Measurements from ENCODE around the gene NTM.
"Not testable (repeated sequence)": the region's sequence is repeated elsewhere in the genome, so short reads cannot be mapped to it uniquely, and the experiment has no call there.

NTM gene

GRCh38 chr11:131675121-131675888 is 304.9 kb downstream of the NTM start:
- H3K27me3 ChIP-seq (ENCODE audit: control insufficient read depth, insufficient read depth, low read length), result no peaks in the 10 kb centered on the region

DNA sequence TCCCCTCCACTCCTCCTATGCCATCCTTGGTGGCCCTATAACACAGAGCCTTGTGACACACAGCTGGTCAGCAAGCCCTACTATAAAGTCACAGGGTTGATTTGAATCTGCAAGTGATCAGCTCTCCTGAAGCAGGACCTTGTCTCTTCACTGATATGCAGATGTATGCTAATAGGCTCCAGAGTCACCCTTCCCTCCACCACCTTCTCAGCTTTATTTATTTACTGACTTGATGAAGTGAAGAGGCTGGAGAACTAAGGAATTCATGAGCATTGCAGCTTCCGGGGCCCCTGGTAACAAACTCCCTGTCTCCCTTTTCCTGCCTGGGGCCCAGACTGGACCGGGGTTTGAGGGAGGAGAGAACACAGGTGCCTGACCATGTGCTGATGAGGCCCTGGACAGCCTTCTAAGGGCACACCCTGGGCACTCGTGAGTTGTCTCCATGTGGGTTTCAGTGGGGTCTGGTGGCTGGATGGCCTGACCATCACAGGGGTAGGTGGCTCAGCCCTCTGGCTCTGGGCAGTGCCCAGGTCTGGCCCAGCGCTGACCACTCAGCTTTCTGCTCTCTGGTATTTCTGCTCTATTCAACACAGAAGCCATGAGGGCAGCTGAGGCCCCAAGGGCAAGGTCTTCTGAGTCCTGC is 307.5 kb downstream of the NTM start:
- Histone ChIP-seq H3K27me3 (ENCODE audit: control insufficient read depth, insufficient read depth, low read length) (peaks cover 2% of the 10 kb centered on the region), H3K9ac (ENCODE audit: low read depth, low read length) (no peak overlapping the region)

More at GRCh38 chr11:131675121-131675888, 304.9 kb downstream of the NTM start:
- Histone ChIP-seq H3K9me3 (replicated peaks; ENCODE audit: low read length) (no peaks in the 10 kb centered on the region), H3K4me1 (ENCODE audit: control insufficient read depth, insufficient read depth, low read length) (peaks cover 19% of the 10 kb centered on the region), H3K4me2 (ENCODE audit: low read length) (no peak overlapping the region), H3K4me3 (ENCODE audit: low read length) (no peak overlapping the region), H3K9ac (ENCODE audit: low read depth, low read length) (no peak overlapping the region), H3K36me3 (ENCODE audit: insufficient read depth, low read length) (no peaks in the 10 kb centered on the region)

DNA sequence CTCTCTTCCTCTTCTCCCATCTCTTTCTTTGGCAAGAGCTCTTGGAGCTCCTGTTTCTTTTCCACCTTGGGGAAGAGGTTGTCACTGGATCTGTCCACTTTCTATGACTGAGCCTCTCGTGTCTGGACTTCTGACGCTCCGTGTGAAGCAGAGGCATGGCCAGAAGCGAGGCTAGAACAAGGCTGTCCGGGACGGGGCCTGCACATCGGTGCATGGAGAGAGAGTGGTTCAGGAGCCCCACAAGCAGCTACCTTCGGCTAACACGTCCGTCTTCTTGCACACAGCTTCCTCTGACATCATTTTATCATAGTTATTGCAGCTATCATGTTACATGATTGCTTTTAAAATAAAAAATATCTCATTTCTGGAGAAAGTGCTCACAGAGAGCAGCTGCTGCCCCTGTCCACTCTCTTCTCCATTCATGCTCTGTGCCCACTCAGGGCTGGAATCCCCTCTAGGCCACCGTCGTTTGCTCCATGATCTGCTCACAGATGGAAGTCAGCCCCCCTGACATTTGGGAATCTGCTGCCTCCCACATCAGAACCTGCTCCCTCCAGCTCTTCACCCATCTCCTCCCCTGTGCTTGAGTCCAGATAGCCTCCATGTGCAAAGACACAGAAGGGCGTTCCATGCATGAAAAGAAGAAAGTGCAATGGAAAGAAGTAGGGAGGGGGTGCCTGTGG is 308.4 kb downstream of the NTM start:
- peaks cover 19% of the 10 kb centered on the region for H3K4me1 ChIP-seq (ENCODE audit: control insufficient read depth, insufficient read depth, low read length)
- H3K27me3 ChIP-seq (ENCODE audit: control insufficient read depth, insufficient read depth, low read length), result peaks cover 11% of the 10 kb centered on the region

More for the DNA sequence above, 307.5 kb downstream of the NTM start:
- Histone ChIP-seq H3K9me3 (replicated peaks; ENCODE audit: low read length) (no peaks in the 10 kb centered on the region), H3K36me3 (ENCODE audit: insufficient read depth, low read length) (no peaks in the 10 kb centered on the region), H3K4me3 (ENCODE audit: low read length) (no peak overlapping the region), H3K4me2 (ENCODE audit: low read length) (no peak overlapping the region), H3K4me1 (ENCODE audit: control insufficient read depth, insufficient read depth, low read length) (peaks cover 19% of the 10 kb centered on the region)

GRCh38 chr11:131680448-131680847 is 310.0 kb downstream of the NTM start:
- H3K4me1 ChIP-seq (ENCODE audit: control insufficient read depth, insufficient read depth, low read length); H3K9ac ChIP-seq (ENCODE audit: low read depth, low read length); H3K36me3 ChIP-seq (ENCODE audit: insufficient read depth, low read length); H3K4me2 ChIP-seq (ENCODE audit: low read length); H3K9me3 ChIP-seq (replicated peaks; ENCODE audit: low read length); H3K4me3 ChIP-seq (ENCODE audit: low read length): not testable (repeated sequence)
- H3K27me3 ChIP-seq (ENCODE audit: control insufficient read depth, insufficient read depth, low read length), result peaks cover 16% of the 10 kb centered on the region

More for the DNA sequence above, 308.4 kb downstream of the NTM start:
- no peak overlapping the region for H3K4me2 ChIP-seq (ENCODE audit: low read length)
- no peaks in the 10 kb centered on the region for H3K36me3 ChIP-seq (ENCODE audit: insufficient read depth, low read length)
- H3K9ac ChIP-seq (ENCODE audit: low read depth, low read length), result no peak overlapping the region
- no peaks in the 10 kb centered on the region for H3K9me3 ChIP-seq (replicated peaks; ENCODE audit: low read length)
- H3K4me3 ChIP-seq (ENCODE audit: low read length), result no peak overlapping the region

DNA sequence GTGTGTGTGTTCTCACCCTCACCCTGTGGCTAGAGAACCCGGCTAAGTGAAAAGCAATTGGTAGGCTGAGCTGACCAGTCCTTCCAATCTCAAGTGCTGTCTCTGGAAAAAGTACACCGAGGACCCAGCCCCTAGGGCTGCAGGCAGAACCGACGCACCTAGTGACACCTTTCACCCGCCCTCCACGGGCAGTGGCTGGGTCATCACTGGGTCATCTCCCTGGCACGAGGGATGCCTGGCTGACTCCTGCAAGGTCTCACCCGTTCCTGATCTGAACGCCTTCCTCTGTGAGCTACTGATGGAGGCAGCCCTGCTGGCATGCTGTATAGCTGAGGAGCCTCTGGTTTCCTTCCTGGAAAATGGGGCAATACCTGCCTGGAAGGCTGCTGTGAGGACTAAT is 311.5 kb downstream of the NTM start:
- Histone ChIP-seq H3K4me1 (ENCODE audit: control insufficient read depth, insufficient read depth, low read length) (no peaks in the 10 kb centered on the region), H3K27me3 (ENCODE audit: control insufficient read depth, insufficient read depth, low read length) (peaks cover 16% of the 10 kb centered on the region), H3K4me3 (ENCODE audit: low read length) (no peak overlapping the region), H3K36me3 (ENCODE audit: insufficient read depth, low read length) (no peaks in the 10 kb centered on the region), H3K4me2 (ENCODE audit: low read length) (no peak overlapping the region), H3K9me3 (replicated peaks; ENCODE audit: low read length) (no peaks in the 10 kb centered on the region), H3K9ac (ENCODE audit: low read depth, low read length) (no peak overlapping the region)

DNA sequence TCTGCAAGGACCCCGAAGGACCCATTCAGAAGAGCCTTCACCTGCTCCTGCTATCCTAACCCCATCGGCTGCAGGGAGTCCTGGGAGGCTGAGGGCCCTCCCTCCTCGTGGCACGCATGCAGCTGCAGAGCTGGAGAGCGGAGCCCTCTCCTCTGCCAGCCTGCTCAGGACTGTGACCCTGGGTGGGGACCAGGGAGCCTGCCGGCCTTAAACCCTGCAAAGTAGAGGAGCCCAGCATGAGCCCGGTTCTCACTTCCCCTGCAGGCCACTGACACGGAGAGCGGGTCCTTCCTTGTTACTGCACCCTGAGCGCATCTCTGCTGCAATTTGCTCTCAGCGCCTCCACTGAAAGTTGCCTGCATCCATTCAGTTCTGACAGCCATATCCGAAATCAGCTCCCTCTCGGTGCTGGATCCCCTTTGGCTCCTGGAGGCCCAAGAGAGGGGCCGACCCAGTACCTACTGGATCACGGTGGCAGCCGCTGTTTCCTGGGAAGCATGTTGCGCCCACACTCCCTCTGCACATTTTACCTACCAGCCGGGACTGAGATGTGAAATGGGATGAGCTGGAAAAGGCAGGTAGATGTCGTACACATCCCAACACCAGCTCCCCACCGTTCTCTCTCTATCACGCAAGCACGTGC is 312.1 kb downstream of the NTM start:
- Histone ChIP-seq H3K9me3 (replicated peaks; ENCODE audit: low read length) (no peaks in the 10 kb centered on the region), H3K9ac (ENCODE audit: low read depth, low read length) (no peak overlapping the region), H3K4me1 (ENCODE audit: control insufficient read depth, insufficient read depth, low read length) (no peaks in the 10 kb centered on the region), H3K4me3 (ENCODE audit: low read length) (no peak overlapping the region), H3K4me2 (ENCODE audit: low read length) (no peak overlapping the region), H3K36me3 (ENCODE audit: insufficient read depth, low read length) (no peaks in the 10 kb centered on the region), H3K27me3 (ENCODE audit: control insufficient read depth, insufficient read depth, low read length) (peaks cover 16% of the 10 kb centered on the region)

DNA sequence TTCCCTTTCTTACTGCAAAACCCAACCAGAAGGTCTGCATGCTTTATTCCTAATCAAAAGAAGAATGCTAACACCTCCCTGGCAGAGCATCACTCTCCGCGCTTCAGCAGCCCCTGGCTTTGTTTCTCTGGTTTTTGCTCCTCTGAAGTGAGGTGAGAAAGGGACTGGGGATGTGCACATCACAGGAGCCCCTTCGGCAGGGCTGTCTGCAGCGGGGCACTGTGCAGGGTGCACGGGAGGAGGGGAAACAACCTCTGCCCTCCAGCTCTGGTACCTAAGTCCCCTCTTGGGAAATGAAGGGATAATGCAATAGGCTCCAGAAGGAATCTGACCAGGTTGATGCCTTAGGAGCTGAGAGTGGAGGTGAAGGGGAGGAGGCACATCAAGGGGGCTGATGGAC is 312.7 kb downstream of the NTM start:
- H3K36me3 ChIP-seq (ENCODE audit: insufficient read depth, low read length), result no peaks in the 10 kb centered on the region
- no peak overlapping the region for H3K4me3 ChIP-seq (ENCODE audit: low read length)
- H3K27me3 ChIP-seq (ENCODE audit: control insufficient read depth, insufficient read depth, low read length), result peaks cover 16% of the 10 kb centered on the region
- H3K9me3 ChIP-seq (replicated peaks; ENCODE audit: low read length), result no peaks in the 10 kb centered on the region
- H3K9ac ChIP-seq (ENCODE audit: low read depth, low read length), result no peak overlapping the region
- H3K4me1 ChIP-seq (ENCODE audit: control insufficient read depth, insufficient read depth, low read length), result peaks cover 3% of the 10 kb centered on the region
- no peak overlapping the region for H3K4me2 ChIP-seq (ENCODE audit: low read length)

- Histone ChIP-seq H3K9me3 (replicated peaks; ENCODE audit: low read length) (no peaks in the 10 kb centered on the region), H3K27me3 (ENCODE audit: control insufficient read depth, insufficient read depth, low read length) (peaks cover 16% of the 10 kb centered on the region), H3K9ac (ENCODE audit: low read depth, low read length) (no peak overlapping the region), H3K4me1 (ENCODE audit: control insufficient read depth, insufficient read depth, low read length) (peaks cover 8% of the 10 kb centered on the region), H3K4me2 (ENCODE audit: low read length) (no peak overlapping the region), H3K4me3 (ENCODE audit: low read length) (no peak overlapping the region), H3K36me3 (ENCODE audit: insufficient read depth, low read length) (no peaks in the 10 kb centered on the region)
Measured at GRCh38 chr11:131683666-131684065, 313.3 kb downstream of the NTM start.

- peaks cover 8% of the 10 kb centered on the region for H3K4me1 ChIP-seq (ENCODE audit: control insufficient read depth, insufficient read depth, low read length)
- no peak overlapping the region for H3K4me2 ChIP-seq (ENCODE audit: low read length)
- no peak overlapping the region for H3K9ac ChIP-seq (ENCODE audit: low read depth, low read length)
- H3K36me3 ChIP-seq (ENCODE audit: insufficient read depth, low read length), result no peaks in the 10 kb centered on the region
- no peaks in the 10 kb centered on the region for H3K9me3 ChIP-seq (replicated peaks; ENCODE audit: low read length)
- no peak overlapping the region for H3K4me3 ChIP-seq (ENCODE audit: low read length)
- H3K27me3 ChIP-seq (ENCODE audit: control insufficient read depth, insufficient read depth, low read length), result peaks cover 16% of the 10 kb centered on the region
Measured at GRCh38 chr11:131684111-131685060, 314.0 kb downstream of the NTM start.

DNA sequence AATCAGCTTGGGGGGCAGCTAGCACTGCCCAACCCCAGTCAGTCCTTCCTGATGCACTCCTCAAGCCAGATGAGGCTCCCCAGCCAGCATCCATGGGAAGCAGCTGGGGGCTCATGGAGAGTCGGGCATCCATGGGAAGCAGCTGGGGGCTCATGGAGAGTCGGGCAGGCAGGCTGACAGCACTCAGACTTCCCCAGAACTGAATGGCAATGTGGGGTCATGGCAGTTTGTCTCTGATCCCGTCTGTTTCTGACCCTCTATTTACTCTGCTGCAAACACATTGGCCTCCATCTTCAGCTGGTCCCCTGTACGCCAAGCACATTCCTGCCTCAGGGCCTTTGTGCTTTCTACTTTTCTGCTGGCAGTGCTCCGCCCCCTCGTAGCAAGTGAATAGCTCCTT is 314.8 kb downstream of the NTM start:
- peaks cover 16% of the 10 kb centered on the region for H3K27me3 ChIP-seq (ENCODE audit: control insufficient read depth, insufficient read depth, low read length)
- no peak overlapping the region for H3K9ac ChIP-seq (ENCODE audit: low read depth, low read length)
- H3K4me1 ChIP-seq (ENCODE audit: control insufficient read depth, insufficient read depth, low read length), result peaks cover 8% of the 10 kb centered on the region
- no peak overlapping the region for H3K4me2 ChIP-seq (ENCODE audit: low read length)
- H3K9me3 ChIP-seq (replicated peaks; ENCODE audit: low read length), result no peaks in the 10 kb centered on the region
- H3K4me3 ChIP-seq (ENCODE audit: low read length), result no peak overlapping the region
- no peaks in the 10 kb centered on the region for H3K36me3 ChIP-seq (ENCODE audit: insufficient read depth, low read length)
